Heart left ventricle (tissue), 13 donors: ENCODE data around the gene KRT73.

Experiments used
- CTCF ChIP-seq, 12 donors: fragments of 200-600 bp; sonication (generic) in 4 of 12; IDR thresholded peaks; one replicate each; pipeline versions ENCODE4 v1.5.0 to v1.8.0; 2018 to 2022; ENCODE audit warnings: antibody characterized with exemption in 12 of 12, mild to moderate bottlenecking in 5 of 12
- POLR2A ChIP-seq, 2 donors: fragments of 450-650 bp; IDR thresholded peaks; one replicate each; pipeline ENCODE4 v1.6.1; 2017; ENCODE audit warnings: antibody characterized with exemption in 2 of 2, mild to moderate bottlenecking in 2 of 2, moderate library complexity in 2 of 2
- donor health status: ischemic (EF 13 %, LVEDD 7.1; RV severe dilation, severe dysfunction).
- donor health status: DM: no; HTN: yes; CAD: no.
- donor health status: DM: no; HTN: no; CAD: no.
- donor health status: ischemic (EF 25% LVEDD 6.9; RV normal size, moderate dysfunction).
- donor health status: ischemic (EF 25% LVEDD 5.7; RV mildly dilated, moderate dysfunction).
- donor health status: ischemic (EF 35%, LVEDD 5.7; RV mildly dilated, moderate dysfunction).
- donor health status: nonischemic (EF 11% LVEDD 7.7; RV severe dilation, severe dysfunction).
- donor health status: DM: yes; HTN: yes; CAD: no.
- donor health status: PGD.
- donor health status: ischemic (EF 29% LVEDD 5.4; RV normal size, mild dysfunction).
- donor health status: nonischemic (EF 23%, LVEDD 6.1; RV moderate dilation, normal function).

- TF ChIP-seq CTCF (IDR thresholded peaks at IDR 0.05) (no peak), POLR2A (IDR thresholded peaks at IDR 0.05) (no peak)
These were observed 16.1 kb upstream of the KRT73 start for GRCh38 chr12:52634266-52635056.
